Measurements from ENCODE around the gene IARS1. TPM values are rescaled to one million over a fixed set of nuclear protein-coding genes. Genes with fewer than 3 reads are reported as not detected.

IARS1 gene
- total RNA-seq, 1 experiment from 2014 or later = 220 TPM

GRCh38 chr9:92263131-92263530 lies 30.4 kb downstream of the IARS1 start:
- Mint-ChIP-seq H3K36me3 (peaks cover 88% of the 10 kb centered on the region), H3K27me3 (ENCODE audit: low read depth) (no peaks in the 10 kb centered on the region), H3K4me3 (no peak overlapping the region), H3K4me1 (no peaks in the 10 kb centered on the region), H3K9me3 (no peaks in the 10 kb centered on the region), H3K27ac (no peak overlapping the region)
- POLR2A ChIA-PET = no interaction called here
- CTCF ChIA-PET = no interaction called here
- no peak for TF ChIP-seq AFF4 (CRISPR knock-in tag; IDR thresholded peaks at IDR 0.05; ENCODE audit: borderline replicate concordance)
- no peak for TF ChIP-seq RELA (CRISPR knock-in tag; IDR thresholded peaks at IDR 0.05; ENCODE audit: borderline replicate concordance)
- TF ChIP-seq SMAD4 (CRISPR knock-in tag; IDR thresholded peaks at IDR 0.05) = no peak
- no peak for TF ChIP-seq ZNF423 (CRISPR knock-in tag; IDR thresholded peaks at IDR 0.05)
- TF ChIP-seq ATF3 (CRISPR knock-in tag; conservative IDR thresholded peaks at IDR 0.05) = no peak
- no peak for TF ChIP-seq GRHL2 (CRISPR knock-in tag; IDR thresholded peaks at IDR 0.05; ENCODE audit: insufficient replicate concordance, severe bottlenecking)
- TF ChIP-seq USF1 (CRISPR knock-in tag; IDR thresholded peaks at IDR 0.05) = no peak
- TF ChIP-seq ARID4B (CRISPR knock-in tag; IDR thresholded peaks at IDR 0.05; ENCODE audit: borderline replicate concordance) = no peak
- TF ChIP-seq NFYB (CRISPR knock-in tag; conservative IDR thresholded peaks at IDR 0.05; ENCODE audit: low read depth) = no peak
- no peak for TF ChIP-seq ZNF396 (CRISPR knock-in tag; IDR thresholded peaks at IDR 0.05; ENCODE audit: borderline replicate concordance)
- TF ChIP-seq GABPB1 (CRISPR knock-in tag; IDR thresholded peaks at IDR 0.05) = no peak
- no peak for TF ChIP-seq ZNF425 (CRISPR knock-in tag; conservative IDR thresholded peaks at IDR 0.05)
- TF ChIP-seq FOXP4 (CRISPR knock-in tag; IDR thresholded peaks at IDR 0.05) = no peak
- TF ChIP-seq ATF2 (CRISPR knock-in tag; IDR thresholded peaks at IDR 0.05; ENCODE audit: borderline replicate concordance, low read depth) = no peak
- no peak for TF ChIP-seq FOXK1 (CRISPR knock-in tag; IDR thresholded peaks at IDR 0.05)
- TF ChIP-seq PRRX2 (CRISPR knock-in tag; IDR thresholded peaks at IDR 0.05) = no peak
- ATAC-seq = no peak
- DNase-seq (ENCODE audit: low spot score) = no peak

All from WTC11 (cell line).